GM19468 (cell line): Measurements from ENCODE around the gene CBX6.

Source experiments
- ATAC-seq: cut with Tn5 transposase; IDR thresholded peaks from one replicate; pipeline ENCODE4 v1.9.1; 2021; ENCODE audit warnings: mild to moderate bottlenecking, moderate library complexity, moderate number of reproducible peaks; ENCODE audit not compliant: unreplicated experiment; ENCODE audit errors: extremely low read depth

The CBX6 gene

GRCh38 chr22:38826801-38827200, 45.2 kb downstream of the CBX6 start:
- no peak for ATAC-seq

GRCh38 chr22:38826386-38826785, 45.6 kb downstream of the CBX6 start:
- ATAC-seq, result no peak

- no peak for ATAC-seq
Observed at GRCh38 chr22:38824585-38824984, 47.4 kb downstream of the CBX6 start.

- ATAC-seq, result no peak
Observed at GRCh38 chr22:38823637-38824036, 48.4 kb downstream of the CBX6 start.

- no peak for ATAC-seq
Observed at GRCh38 chr22:38823076-38823475, 48.9 kb downstream of the CBX6 start.

- ATAC-seq, result no peak
Observed at GRCh38 chr22:38820020-38820419, 52.0 kb downstream of the CBX6 start.

- ATAC-seq, result no peak
Observed at GRCh38 chr22:38819387-38819940, 52.6 kb downstream of the CBX6 start.

GRCh38 chr22:38817196-38817595, 54.8 kb downstream of the CBX6 start:
- ATAC-seq, result no peak

GRCh38 chr22:38815842-38816241, 56.2 kb downstream of the CBX6 start:
- no peak for ATAC-seq
